ENCODE measurements around the gene SLC25A51. TPM values are rescaled to one million over a fixed set of nuclear protein-coding genes. Genes with fewer than 3 reads are reported as not detected.
A peak's percentile ranks its signal among the peaks of the same experiment; 100 is the strongest.

SLC25A51 gene
- total and polyA plus RNA-seq, 4 donors, result 6.2 to 30.1 (median 17.3) TPM

- no peak for TF ChIP-seq CTCF (IDR thresholded peaks at IDR 0.05; ENCODE audit: control extremely low read depth, extremely low read depth)
- H3K4me1 ChIP-seq (ENCODE audit: control insufficient read depth in 5 of 5, insufficient read depth in 5 of 5, low read length in 5 of 5), result peaks cover 0 to 4% (median 0%) of the 10 kb centered on the region in 5 donors
- DNase-seq (peak in 1 of 3 donors; percentile 2), ATAC-seq (ENCODE audit: insufficient read depth, low FRiP score) (no peak)
- no peaks in the 10 kb centered on the region for H3K27me3 ChIP-seq (ENCODE audit: control insufficient read depth in 3 of 3, insufficient read depth in 3 of 3, low read length in 2 of 3)
- H3K9ac ChIP-seq (ENCODE audit: insufficient read depth in 1 of 2, low read length in 2 of 2), result no peak overlapping the region
- H3K27ac ChIP-seq (ENCODE audit: low read depth in 1 of 2, low read length in 1 of 2), result no peak overlapping the region
- 97% methylated on average over 3 of the region's 3 CpGs for WGBS, 2 donors
- peaks cover 0 to 7% (median 1%) of the 10 kb centered on the region in 4 donors for H3K36me3 ChIP-seq (ENCODE audit: control insufficient read depth in 4 of 4, insufficient read depth in 4 of 4, low read length in 4 of 4)
- no peaks in the 10 kb centered on the region for H3K9me3 ChIP-seq (ENCODE audit: control insufficient read depth in 4 of 4, insufficient read depth in 3 of 4, low read length in 3 of 4)
- no peak overlapping the region for H3K4me3 ChIP-seq
These were observed 64.1 kb downstream of the SLC25A51 start for GRCh38 chr9:37839496-37840461.

Small RNA genes within 50 kb of the gene (small RNA-seq; reads per million reads assigned to genes)
- gene RNU7-124P (ENCODE audit: low replicate concordance), result not detected

Other genes with a start within 250 kb of the SLC25A51 start
- 1 to 10 TPM; 6.1 to 7.6 TPM for gene TRMT10B, start 150.3 kb downstream of the SLC25A51 start, total RNA-seq
- 1 to 10 TPM; 5.0 to 5.2 TPM for gene TRMT10B, start 150.3 kb downstream of the SLC25A51 start, polyA plus RNA-seq
- 10 to 100 TPM; 35.3 to 60.8 TPM for gene EXOSC3, start 119.1 kb downstream of the SLC25A51 start, total RNA-seq
- gene EXOSC3, start 119.1 kb downstream of the SLC25A51 start, polyA plus RNA-seq, result 10 to 100 TPM; 23.3 to 38.8 TPM
- gene DCAF10, start 103.3 kb downstream of the SLC25A51 start, total RNA-seq, result 10 to 100 TPM; 19.4 to 35.5 TPM
- gene DCAF10, start 103.3 kb downstream of the SLC25A51 start, polyA plus RNA-seq, result 1 to 10 TPM; 5.8 to 8.3 TPM
- 10 to 100 TPM; 14.8 to 32.3 TPM for gene SHB, start 165.1 kb upstream of the SLC25A51 start, total RNA-seq
- gene SHB, start 165.1 kb upstream of the SLC25A51 start, polyA plus RNA-seq, result 10 to 100 TPM; 10.8 to 13.9 TPM

Data from lung (tissue), 13 donors.